GM12878 (cell line): Measurements from ENCODE around the gene UNC93B1.

Experiments
- EZH2 ChIP-seq: IDR thresholded peaks from 2 replicates; pipeline ENCODE4 v1.6.1; 2012; ENCODE audit warnings: low read depth, mild to moderate bottlenecking, control low read depth, inconsistent platforms, low read length, borderline replicate concordance; ENCODE audit not compliant: control insufficient read depth
- JUNB ChIP-seq: IDR thresholded peaks from 2 replicates; pipeline ENCODE4 v1.6.1; 2016; ENCODE audit warnings: antibody characterized with exemption, mild to moderate bottlenecking
- TARDBP ChIP-seq: IDR thresholded peaks from 2 replicates; pipeline ENCODE4 v1.6.1; 2016; ENCODE audit warnings: borderline replicate concordance

- no peak for TF ChIP-seq JUNB
- no peak for TF ChIP-seq TARDBP
- TF ChIP-seq EZH2: no peak
Measured at GRCh38 chr11:68020575-68020974, 16.7 kb upstream of the UNC93B1 start.
